ENCODE measurements around the gene COL8A1.
A peak's percentile ranks its signal among the peaks of the same experiment; 100 is the strongest.

The COL8A1 gene

GRCh38 chr3:99625643-99626416 is 12.6 kb upstream of the COL8A1 start:
- H3K27me3 ChIP-seq (ENCODE audit: insufficient read depth, low read length): no peaks in the 10 kb centered on the region
- H3K4me1 ChIP-seq (ENCODE audit: insufficient read depth, low read length): peaks cover under 1% of the 10 kb centered on the region; the same call in 1 of the 2 replicates
- no peaks in the 10 kb centered on the region for H3K9me3 ChIP-seq (ENCODE audit: insufficient read depth, low read depth, low read length)
- H3K4me3 ChIP-seq (ENCODE audit: low read length): no peak overlapping the region
- H3K27ac ChIP-seq (ENCODE audit: low read length): no peak overlapping the region
- H3K9ac ChIP-seq (ENCODE audit: low read depth, low read length): no peak overlapping the region
- H3K36me3 ChIP-seq (ENCODE audit: insufficient read depth, low read depth, low read length): no peaks in the 10 kb centered on the region

DNA sequence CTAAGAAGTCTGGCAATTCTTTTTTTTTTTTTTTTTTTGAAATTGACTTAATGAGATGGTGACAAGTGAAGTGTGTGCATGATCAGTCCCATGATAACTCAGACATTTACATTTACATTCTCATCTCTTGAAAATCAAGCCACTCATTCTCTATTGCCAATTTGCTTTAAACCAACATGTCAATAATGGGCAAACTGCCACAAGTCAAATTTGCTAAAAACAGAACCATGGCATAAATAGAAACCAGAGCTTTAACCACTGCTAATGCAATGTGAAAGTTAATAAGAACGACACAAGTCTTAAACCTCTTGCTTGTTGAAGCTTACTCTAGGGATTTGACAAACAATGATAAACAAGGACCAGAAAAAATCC is 12.0 kb upstream of the COL8A1 start:
- H3K4me1 ChIP-seq (ENCODE audit: insufficient read depth, low read length): peaks cover 6% of the 10 kb centered on the region; the same call in 1 of the 2 replicates
- no peak overlapping the region for H3K9ac ChIP-seq (ENCODE audit: low read depth, low read length)
- no peaks in the 10 kb centered on the region for H3K27me3 ChIP-seq (ENCODE audit: insufficient read depth, low read length)
- no peak overlapping the region for H3K4me3 ChIP-seq (ENCODE audit: low read length)
- H3K27ac ChIP-seq (ENCODE audit: low read length): no peak overlapping the region
- H3K36me3 ChIP-seq (ENCODE audit: insufficient read depth, low read depth, low read length): no peaks in the 10 kb centered on the region
- no peaks in the 10 kb centered on the region for H3K9me3 ChIP-seq (ENCODE audit: insufficient read depth, low read depth, low read length)

- Histone ChIP-seq H3K27me3 (ENCODE audit: insufficient read depth, low read length) (no peaks in the 10 kb centered on the region), H3K36me3 (ENCODE audit: insufficient read depth, low read depth, low read length) (no peaks in the 10 kb centered on the region), H3K9ac (ENCODE audit: low read depth, low read length) (no peak overlapping the region), H3K4me3 (ENCODE audit: low read length) (no peak overlapping the region), H3K9me3 (ENCODE audit: insufficient read depth, low read depth, low read length) (no peaks in the 10 kb centered on the region), H3K4me1 (ENCODE audit: insufficient read depth, low read length) (peaks cover 8% of the 10 kb centered on the region; the same call in 1 of the 2 replicates), H3K27ac (ENCODE audit: low read length) (no peak overlapping the region)
Observed at GRCh38 chr3:99627062-99627826, 11.2 kb upstream of the COL8A1 start.

- H3K27ac ChIP-seq (ENCODE audit: low read length): no peak overlapping the region
- peaks cover 35% of the 10 kb centered on the region for H3K4me1 ChIP-seq (ENCODE audit: insufficient read depth, low read length)
- H3K4me3 ChIP-seq (ENCODE audit: low read length): no peak overlapping the region
- no peaks in the 10 kb centered on the region for H3K9me3 ChIP-seq (ENCODE audit: insufficient read depth, low read depth, low read length)
- H3K9ac ChIP-seq (ENCODE audit: low read depth, low read length): no peak overlapping the region
- H3K27me3 ChIP-seq (ENCODE audit: insufficient read depth, low read length): peaks cover 9% of the 10 kb centered on the region
- H3K36me3 ChIP-seq (ENCODE audit: insufficient read depth, low read depth, low read length): no peaks in the 10 kb centered on the region
Observed at GRCh38 chr3:99630815-99631214, 7.6 kb upstream of the COL8A1 start.

GRCh38 chr3:99633887-99634558 is 4.4 kb upstream of the COL8A1 start:
- Histone ChIP-seq H3K27ac (ENCODE audit: low read length) (no peak overlapping the region), H3K9me3 (ENCODE audit: insufficient read depth, low read depth, low read length) (no peaks in the 10 kb centered on the region), H3K4me1 (ENCODE audit: insufficient read depth, low read length) (peaks cover 42% of the 10 kb centered on the region), H3K27me3 (ENCODE audit: insufficient read depth, low read length) (peaks cover 41% of the 10 kb centered on the region), H3K4me3 (ENCODE audit: low read length) (peak overlapping the region; percentile 11; the same call in 1 of the 2 replicates), H3K36me3 (ENCODE audit: insufficient read depth, low read depth, low read length) (no peaks in the 10 kb centered on the region), H3K9ac (ENCODE audit: low read depth, low read length) (no peak overlapping the region)

- H3K9ac ChIP-seq (ENCODE audit: low read depth, low read length): no peak overlapping the region
Observed at GRCh38 chr3:99634881-99635280, 3.5 kb upstream of the COL8A1 start.

GRCh38 chr3:99635348-99635747 is 3.0 kb upstream of the COL8A1 start:
- H3K27ac ChIP-seq (ENCODE audit: low read length): no peak overlapping the region
- peaks cover 45% of the 10 kb centered on the region for H3K4me1 ChIP-seq (ENCODE audit: insufficient read depth, low read length)
- no peaks in the 10 kb centered on the region for H3K9me3 ChIP-seq (ENCODE audit: insufficient read depth, low read depth, low read length)
- no peak overlapping the region for H3K9ac ChIP-seq (ENCODE audit: low read depth, low read length)
- no peaks in the 10 kb centered on the region for H3K36me3 ChIP-seq (ENCODE audit: insufficient read depth, low read depth, low read length)
- peaks cover 54% of the 10 kb centered on the region for H3K27me3 ChIP-seq (ENCODE audit: insufficient read depth, low read length)
- H3K4me3 ChIP-seq (ENCODE audit: low read length): no peak overlapping the region

More at GRCh38 chr3:99634881-99635280, 3.5 kb upstream of the COL8A1 start:
- no peak overlapping the region for H3K27ac ChIP-seq (ENCODE audit: low read length)
- peaks cover 50% of the 10 kb centered on the region for H3K27me3 ChIP-seq (ENCODE audit: insufficient read depth, low read length)
- no peaks in the 10 kb centered on the region for H3K9me3 ChIP-seq (ENCODE audit: insufficient read depth, low read depth, low read length)
- H3K36me3 ChIP-seq (ENCODE audit: insufficient read depth, low read depth, low read length): no peaks in the 10 kb centered on the region
- H3K4me1 ChIP-seq (ENCODE audit: insufficient read depth, low read length): peaks cover 45% of the 10 kb centered on the region
- no peak overlapping the region for H3K4me3 ChIP-seq (ENCODE audit: low read length)

- Histone ChIP-seq H3K36me3 (ENCODE audit: insufficient read depth, low read depth, low read length) (no peaks in the 10 kb centered on the region), H3K9me3 (ENCODE audit: insufficient read depth, low read depth, low read length) (no peaks in the 10 kb centered on the region), H3K27ac (ENCODE audit: low read length) (no peak overlapping the region), H3K4me1 (ENCODE audit: insufficient read depth, low read length) (peaks cover 43% of the 10 kb centered on the region), H3K27me3 (ENCODE audit: insufficient read depth, low read length) (peaks cover 63% of the 10 kb centered on the region), H3K9ac (ENCODE audit: low read depth, low read length) (no peak overlapping the region), H3K4me3 (ENCODE audit: low read length) (peak overlapping the region; percentile 68)
Observed at GRCh38 chr3:99637016-99637367, 1.4 kb upstream of the COL8A1 start.

- Histone ChIP-seq H3K4me1 (ENCODE audit: insufficient read depth, low read length) (peaks cover 43% of the 10 kb centered on the region), H3K9me3 (ENCODE audit: insufficient read depth, low read depth, low read length) (no peaks in the 10 kb centered on the region), H3K36me3 (ENCODE audit: insufficient read depth, low read depth, low read length) (no peaks in the 10 kb centered on the region), H3K4me3 (ENCODE audit: low read length) (peak overlapping the region; percentile 68), H3K9ac (ENCODE audit: low read depth, low read length) (peak overlapping the region; percentile 60; the same call in 1 of the 2 replicates), H3K27ac (ENCODE audit: low read length) (no peak overlapping the region), H3K27me3 (ENCODE audit: insufficient read depth, low read length) (peaks cover 63% of the 10 kb centered on the region)
Observed at GRCh38 chr3:99637368-99638111, 854 bp upstream of the COL8A1 start.

- Histone ChIP-seq H3K4me3 (ENCODE audit: low read length) (no peak overlapping the region), H3K27me3 (ENCODE audit: insufficient read depth, low read length) (peaks cover 63% of the 10 kb centered on the region), H3K4me1 (ENCODE audit: insufficient read depth, low read length) (peaks cover 29% of the 10 kb centered on the region), H3K9ac (ENCODE audit: low read depth, low read length) (no peak overlapping the region), H3K9me3 (ENCODE audit: insufficient read depth, low read depth, low read length) (no peaks in the 10 kb centered on the region), H3K36me3 (ENCODE audit: insufficient read depth, low read depth, low read length) (no peaks in the 10 kb centered on the region), H3K27ac (ENCODE audit: low read length) (no peak overlapping the region)
Observed at GRCh38 chr3:99639579-99639978, 1.2 kb downstream of the COL8A1 start.

DNA sequence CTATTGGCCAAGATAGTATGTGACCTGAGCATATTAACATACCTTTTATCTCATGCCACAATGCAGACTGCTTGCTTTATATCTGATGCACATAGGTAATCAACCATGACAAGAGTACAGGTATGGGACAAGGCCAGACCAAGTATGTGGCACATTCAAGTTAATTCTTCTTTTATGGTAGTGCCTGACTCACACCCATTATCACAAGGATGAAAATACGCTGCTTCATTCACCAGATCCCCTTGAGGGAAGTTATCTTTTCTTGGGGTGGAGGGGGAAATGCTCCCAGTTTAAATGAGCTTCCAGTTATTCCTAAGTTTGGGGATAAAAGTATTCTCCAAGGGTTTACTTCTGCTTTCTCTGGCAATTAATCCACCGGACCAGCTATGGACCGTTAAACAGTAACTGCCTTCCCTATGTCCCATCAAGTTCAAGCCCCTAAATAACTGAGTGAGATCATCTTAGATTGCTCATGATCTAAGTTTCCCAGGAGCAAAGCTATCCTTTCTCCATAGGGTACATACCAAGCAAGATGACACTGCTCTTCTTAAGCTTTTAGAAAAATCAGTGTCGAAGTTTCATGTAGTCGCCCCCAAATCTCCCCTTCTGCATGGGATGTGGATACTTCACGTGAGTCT is 1.9 kb downstream of the COL8A1 start:
- Histone ChIP-seq H3K9ac (ENCODE audit: low read depth, low read length) (no peak overlapping the region), H3K4me3 (ENCODE audit: low read length) (no peak overlapping the region), H3K9me3 (ENCODE audit: insufficient read depth, low read depth, low read length) (no peaks in the 10 kb centered on the region), H3K4me1 (ENCODE audit: insufficient read depth, low read length) (peaks cover 21% of the 10 kb centered on the region), H3K36me3 (ENCODE audit: insufficient read depth, low read depth, low read length) (no peaks in the 10 kb centered on the region), H3K27ac (ENCODE audit: low read length) (no peak overlapping the region), H3K27me3 (ENCODE audit: insufficient read depth, low read length) (peaks cover 59% of the 10 kb centered on the region)
